GM18520 (cell line): Measurements from ENCODE around the gene RABL6.

Experiments
- ATAC-seq: cut with Tn5 transposase; IDR thresholded peaks from one replicate; pipeline ENCODE4 v1.9.1; 2021; ENCODE audit not compliant: unreplicated experiment

The RABL6 gene

DNA sequence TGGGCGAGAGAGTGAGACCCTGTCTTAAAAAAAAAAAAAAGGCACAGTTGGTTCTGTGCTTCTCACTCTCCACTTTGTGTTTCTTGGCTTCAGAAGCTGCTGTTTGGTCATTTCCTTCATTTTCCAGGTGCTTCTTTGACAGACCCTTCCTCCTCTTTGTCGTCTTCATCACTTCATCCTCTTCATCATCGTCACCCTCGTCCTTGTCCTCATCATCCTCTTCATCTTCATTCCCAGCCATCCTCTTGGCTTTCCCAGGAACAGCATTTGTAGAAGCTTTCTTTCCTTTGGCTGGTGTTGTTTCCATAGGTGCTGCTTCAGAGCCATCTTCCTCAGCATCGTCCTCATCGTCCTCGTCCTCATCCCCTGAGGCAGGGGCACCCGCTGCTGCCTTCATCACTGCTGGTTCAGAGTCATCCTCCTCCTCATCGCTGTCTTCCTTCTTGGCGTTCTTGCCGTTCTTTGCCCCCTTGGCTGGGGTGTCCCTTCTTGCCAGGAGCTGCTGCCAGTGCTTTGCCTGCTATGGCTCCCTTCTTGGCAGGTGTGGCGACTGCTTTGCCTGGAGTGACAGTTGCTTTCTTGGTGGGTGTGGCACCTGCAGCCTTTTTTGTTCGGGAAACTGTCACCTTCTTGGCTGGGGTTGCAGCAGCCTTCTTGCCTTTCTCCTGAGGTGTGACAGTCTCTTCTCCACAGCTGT lies 7.1 kb downstream of the RABL6 start:
- ATAC-seq, result no peak

- ATAC-seq, result no peak
Measured at GRCh38 chr9:136815422-136815782, 7.7 kb downstream of the RABL6 start.

DNA sequence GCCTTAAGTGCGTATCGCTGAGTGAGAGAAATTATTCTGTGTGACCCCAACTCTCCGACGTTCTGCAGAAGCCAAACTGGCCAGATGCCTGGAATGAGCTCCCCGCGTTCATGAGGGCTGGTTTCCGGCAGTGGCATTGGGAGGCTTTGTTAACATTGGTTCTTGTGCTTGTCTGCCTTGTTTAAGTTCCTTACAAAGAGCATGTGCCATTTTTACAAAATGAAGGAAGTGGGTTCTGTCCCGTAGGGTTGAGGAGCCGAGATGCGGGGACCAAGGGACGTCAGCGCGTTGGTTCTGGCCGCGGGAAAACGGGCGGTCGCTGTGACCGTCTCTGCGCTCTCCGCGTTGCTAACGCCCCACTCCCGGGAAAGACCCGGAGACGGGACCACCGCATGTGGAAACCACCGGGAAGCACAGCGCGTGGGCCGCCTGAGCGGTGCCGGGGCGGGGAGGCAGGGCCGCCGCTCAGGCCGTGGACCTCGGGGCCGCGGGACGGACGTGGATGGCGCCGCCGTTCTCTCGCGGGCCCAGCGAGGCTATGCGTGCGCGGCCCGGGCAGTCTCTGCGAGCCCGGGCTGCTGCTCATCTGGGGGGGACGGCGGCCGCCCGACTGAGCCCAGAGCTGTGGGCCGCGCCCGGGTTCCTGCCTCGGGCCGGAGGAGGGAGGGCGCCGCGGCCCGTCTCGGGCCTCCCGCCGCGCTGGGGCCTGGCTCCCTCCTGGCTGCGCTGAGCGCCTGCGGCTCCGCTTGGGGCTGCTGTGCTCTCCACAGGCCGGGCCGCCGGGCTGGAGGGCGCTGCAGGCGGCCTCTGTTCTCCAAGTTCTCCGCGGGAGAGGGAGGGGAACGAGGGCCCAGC lies 13.4 kb downstream of the RABL6 start:
- no peak for ATAC-seq

GRCh38 chr9:136821826-136822544 lies 14.2 kb downstream of the RABL6 start:
- ATAC-seq, result no peak

GRCh38 chr9:136823136-136824046 lies 15.6 kb downstream of the RABL6 start:
- ATAC-seq, result no peak

DNA sequence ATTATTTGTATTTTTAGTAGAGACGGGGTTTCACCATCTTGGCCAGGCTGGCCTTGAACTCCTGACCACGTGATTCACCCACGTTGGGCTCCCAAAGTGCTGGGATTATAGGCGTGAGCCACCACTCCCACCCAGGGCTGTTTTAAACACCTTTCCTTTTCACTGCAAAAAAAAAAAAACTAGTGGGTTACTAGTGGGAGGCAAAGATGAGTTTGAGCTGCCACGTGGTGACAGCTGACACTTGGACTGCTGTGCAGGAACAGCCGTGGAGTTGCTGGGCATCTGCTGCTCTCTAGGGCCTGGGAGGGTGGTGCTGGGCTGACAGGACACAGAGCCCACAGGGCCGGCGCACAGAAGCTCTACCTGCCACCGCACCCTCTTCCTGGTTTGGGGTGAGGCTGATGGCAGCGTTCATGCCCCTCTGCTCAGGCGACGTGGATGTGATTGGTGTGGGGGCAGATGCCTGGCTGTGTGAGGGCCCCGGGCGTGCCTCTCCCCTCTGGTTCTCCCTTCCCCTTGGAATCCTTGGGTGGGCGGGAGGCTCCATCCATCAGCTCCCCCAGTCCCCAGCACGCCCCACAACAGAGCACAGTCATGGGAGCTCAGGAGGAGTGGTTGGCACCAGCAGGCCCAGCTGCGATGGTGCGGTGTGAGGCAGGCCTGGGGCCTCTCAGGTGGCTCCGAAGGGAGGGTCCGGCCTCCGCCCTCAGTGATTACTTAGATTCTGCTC lies 16.9 kb downstream of the RABL6 start:
- ATAC-seq, result no peak

DNA sequence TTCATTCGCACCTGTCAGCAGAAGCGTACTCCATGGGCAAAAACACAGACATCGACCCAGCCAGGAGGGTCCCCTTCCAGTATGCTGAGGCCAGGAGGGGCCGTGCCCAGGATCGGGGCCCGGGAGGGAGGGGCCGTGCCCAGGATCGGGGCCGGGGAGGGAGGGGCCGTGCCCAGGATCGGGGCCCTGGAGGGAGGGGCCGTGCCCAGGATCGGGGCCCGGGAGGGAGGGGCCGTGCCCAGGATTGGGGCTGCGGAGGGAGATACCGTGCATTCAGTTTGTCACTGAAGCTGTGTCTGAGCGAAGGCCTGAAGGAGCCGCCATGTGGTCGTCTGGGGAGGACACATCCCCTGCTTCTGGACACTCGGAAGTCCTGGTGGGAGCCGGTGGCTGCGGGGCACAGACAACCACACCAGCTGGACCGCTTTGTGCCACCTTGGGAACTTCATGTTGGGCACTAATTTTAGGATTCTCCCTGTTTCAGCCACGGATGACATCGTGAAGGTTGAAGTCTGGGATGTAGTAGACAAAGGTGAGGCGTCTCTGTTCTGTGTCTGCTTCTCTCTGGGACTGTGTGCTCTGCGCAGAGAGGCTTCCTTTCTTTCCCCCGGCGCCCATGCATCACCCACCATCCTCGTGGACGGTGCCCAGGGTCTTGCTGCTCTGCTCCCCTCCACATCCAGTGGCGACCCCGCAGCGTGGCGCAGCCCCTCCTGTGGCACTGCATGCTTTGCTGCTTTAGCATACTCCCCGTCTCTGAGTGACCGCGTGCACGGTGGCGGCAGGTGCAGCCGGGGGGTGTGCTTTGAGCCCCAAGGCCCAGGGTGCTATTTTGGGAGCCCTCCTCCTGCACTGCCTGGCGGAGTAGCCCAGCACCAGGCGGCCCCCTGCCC lies 17.8 kb downstream of the RABL6 start:
- ATAC-seq, result no peak

DNA sequence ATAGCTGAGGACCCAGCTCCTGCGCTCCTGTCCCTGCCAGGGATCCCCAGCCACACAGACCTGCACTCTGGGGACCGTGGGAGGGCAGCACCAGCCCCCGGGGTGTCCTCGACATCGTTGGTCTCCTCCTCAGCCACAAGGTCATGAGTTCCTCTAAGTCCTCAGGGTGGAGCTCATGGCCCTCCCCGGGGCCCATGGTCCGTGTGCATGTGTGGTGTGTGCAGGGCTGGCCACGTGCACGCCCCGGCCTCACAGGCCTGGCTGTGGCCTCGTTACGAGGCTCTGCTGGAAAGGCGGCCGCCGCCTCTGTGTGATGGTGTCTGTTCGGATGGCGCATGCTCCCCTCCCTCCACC lies 18.4 kb downstream of the RABL6 start:
- no peak for ATAC-seq

DNA sequence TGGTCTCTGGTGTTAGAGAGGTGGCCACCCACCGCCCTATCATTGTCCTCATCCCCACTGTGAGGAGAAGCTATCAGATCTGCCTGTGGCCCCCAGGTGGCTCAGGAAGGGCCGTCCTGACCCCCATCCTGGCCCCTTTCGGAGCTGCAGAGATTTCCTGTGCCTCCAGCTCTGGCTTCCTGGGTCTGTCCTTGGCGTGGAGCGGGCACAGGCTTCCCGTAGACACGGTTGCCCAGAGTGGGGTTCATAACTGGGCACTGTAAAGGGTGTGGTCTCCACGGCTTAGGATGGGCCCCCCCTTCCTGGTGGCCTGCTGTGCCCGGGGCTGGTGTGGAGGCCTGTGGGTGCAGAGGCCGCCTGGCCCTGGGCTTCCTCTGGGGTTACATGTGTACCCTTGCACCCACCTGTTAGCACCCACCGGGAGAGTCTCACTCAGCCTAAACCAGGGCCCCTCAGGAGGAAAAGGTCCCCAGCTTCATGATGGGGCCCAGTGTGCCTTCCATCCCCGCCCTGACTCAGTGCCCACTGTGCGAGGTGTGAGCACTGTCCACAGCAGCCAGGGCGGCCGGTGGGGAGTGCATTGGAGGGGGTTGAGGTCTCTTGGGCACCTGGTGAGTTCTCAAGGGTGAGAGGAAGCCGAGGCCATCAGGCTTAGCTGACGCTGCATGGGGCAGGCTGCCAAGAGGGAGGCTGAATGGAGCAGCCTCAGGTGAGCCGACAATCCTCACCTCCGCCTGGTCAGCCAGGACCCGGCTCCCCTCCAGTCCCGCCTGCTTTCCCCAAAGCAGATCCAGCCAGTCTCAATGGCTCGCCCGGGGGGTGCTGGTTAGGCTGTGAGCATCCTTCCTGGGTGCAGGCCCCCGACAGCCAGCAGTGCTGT lies 19.2 kb downstream of the RABL6 start:
- no peak for ATAC-seq

- ATAC-seq, result no peak
Measured at GRCh38 chr9:136827794-136828473, 20.2 kb downstream of the RABL6 start.

DNA sequence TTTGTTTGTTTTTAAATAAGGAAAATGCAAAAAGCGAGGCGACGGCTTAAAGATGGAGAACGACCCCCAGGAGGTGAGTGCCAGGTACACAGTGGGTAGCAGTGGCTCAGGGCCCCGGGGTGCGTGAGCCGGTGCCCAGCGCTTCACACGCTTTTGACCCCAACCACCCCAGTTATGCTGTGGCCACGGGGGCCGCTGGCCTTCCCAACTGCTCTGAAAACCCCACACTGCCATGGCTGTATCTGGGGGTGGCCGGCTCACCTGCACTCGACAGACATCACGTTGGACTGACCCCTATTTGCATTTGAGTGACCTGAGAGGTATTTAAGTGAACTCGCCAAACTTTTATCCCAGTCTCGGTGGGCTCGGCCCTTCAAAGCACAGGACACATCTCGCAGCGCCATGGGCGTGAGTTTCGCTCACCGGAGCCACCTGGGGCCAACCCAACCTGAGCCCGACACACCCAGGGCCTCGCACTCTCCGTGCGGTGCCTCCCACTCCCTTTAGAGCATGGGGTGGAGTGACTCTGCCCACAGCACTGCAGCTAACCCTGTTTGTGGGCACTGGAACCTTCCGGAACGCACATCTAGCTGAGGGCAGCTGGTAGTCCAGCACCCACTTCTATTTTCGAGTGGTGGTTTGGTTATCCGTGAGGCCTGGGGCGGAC lies 20.9 kb downstream of the RABL6 start:
- no peak for ATAC-seq

GRCh38 chr9:136829412-136829811 lies 21.7 kb downstream of the RABL6 start:
- ATAC-seq, result no peak

DNA sequence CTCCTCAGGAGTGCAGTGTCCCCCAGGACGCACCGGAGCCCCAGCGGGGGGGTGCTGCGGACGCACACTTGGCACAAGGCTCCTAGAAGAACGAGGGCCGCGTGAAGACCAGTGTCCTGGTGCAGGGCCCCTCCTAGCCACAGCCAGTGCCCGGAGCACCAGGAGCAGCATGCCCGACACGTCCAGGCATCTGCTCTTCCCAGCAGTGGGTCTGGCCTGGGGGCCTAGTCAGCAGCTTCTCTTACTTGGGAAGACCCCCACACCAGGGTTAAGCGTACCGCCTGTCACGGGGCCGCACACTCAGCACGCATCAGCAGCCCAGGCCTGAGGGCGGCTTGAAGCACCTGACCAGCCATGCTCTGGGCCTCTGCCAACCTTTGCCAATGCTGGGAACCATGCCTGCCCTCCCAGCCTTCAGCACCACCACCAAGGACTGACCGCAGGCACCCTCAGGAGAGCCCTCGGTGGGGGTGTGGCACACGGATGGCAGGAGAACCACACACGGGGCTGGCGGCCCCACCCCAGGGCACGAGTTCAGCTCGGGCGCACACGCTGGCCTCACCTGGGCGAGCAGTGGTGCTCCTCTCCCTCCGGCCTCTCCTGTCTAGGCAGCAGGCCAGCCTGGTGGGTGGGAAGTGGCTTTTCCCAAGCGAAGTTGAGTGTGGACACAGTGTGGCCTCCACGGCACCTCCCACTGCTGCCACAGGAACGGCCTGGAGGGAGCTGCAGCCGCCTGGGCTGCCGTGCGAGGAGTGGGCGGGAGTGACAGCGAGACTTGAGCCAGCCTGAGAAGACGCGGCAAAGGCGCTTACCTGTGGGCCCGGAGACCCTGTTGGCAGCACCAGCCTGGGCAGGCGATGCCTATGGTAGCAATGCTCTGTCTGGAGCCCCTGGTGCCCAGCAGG lies 22.5 kb downstream of the RABL6 start:
- ATAC-seq, result no peak

- ATAC-seq, result no peak
Measured at GRCh38 chr9:136831002-136831719, 23.4 kb downstream of the RABL6 start.

DNA sequence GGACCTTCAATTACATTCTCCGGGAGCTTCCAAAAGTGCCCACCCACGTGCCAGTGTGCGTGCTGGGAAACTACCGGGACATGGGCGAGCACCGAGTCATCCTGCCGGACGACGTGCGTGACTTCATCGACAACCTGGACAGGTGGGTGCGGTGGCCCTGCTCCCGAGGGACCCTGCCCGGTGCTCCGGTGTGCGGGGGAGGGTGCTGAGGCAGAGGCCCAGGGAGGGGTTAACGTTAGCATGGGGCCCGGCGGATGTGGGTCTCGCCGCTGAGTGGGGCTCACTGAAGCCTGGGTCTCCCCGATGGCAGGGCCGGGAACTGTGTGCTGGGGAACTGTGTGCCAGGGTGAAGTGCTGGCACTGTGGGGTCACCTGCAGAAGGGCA lies 24.0 kb downstream of the RABL6 start:
- ATAC-seq, result no peak

GRCh38 chr9:136832581-136832980 lies 24.8 kb downstream of the RABL6 start:
- ATAC-seq, result no peak
